HCT116 (cell line): ENCODE data around the gene PGBD5. TPM values are rescaled to one million over a fixed set of nuclear protein-coding genes. Genes with fewer than 3 reads are reported as not detected.
A peak's percentile ranks its signal among the peaks of the same experiment; 100 is the strongest.

Experiments used
- ATAC-seq: fragments of 200-7000 bp; cut with Tn5 transposase; 2 replicates; pipeline ENCODE4 v1.9.1; 2020; ENCODE audit warnings: mild to moderate bottlenecking, moderate library complexity
- BruUV-seq: library from RNA; stranded (reverse); fragments of 400-500 nt; replicated peaks from 2 replicates; lab custom pipeline; 2021; lab: Mats Ljungman, UMichigan
- CTCF ChIA-PET: fragments of 300-600 bp; sonication (Branson Sonifier 250); formaldehyde crosslinking; loops from one replicate; lab custom pipeline; 2021; ENCODE audit warnings: antibody characterized with exemption; lab: Charles Lee
- POLR2A ChIA-PET: fragments of 300-600, 350-600 bp; sonication (Branson Sonifier 250); formaldehyde crosslinking; loops from one replicate; lab custom pipeline; 2021; ENCODE audit warnings: antibody characterized with exemption; lab: Charles Lee
- RAD21 ChIA-PET, 2 experiments: fragments of 300-600 bp; sonication (Branson Sonifier 250); formaldehyde crosslinking; loops; one replicate each; lab custom pipeline; 2023; ENCODE audit warnings: low total read pairs in 2 of 2; ENCODE audit not compliant: uncharacterized antibody in 2 of 2, unreplicated experiment in 2 of 2, low non-redundant PET in 1 of 2; lab: Charles Lee
- DNase-seq: peaks from one replicate; pipeline ENCODE4 v3.0.0-alpha.2; 2010; ENCODE audit warnings: low read depth, low spot score
- H2AFZ ChIP-seq: fragments of 200-600 bp; shearing (Covaris generic), sonication (generic); 2 replicates; pipeline ENCODE4 v1.6.1; 2017; ENCODE audit warnings: low read depth, mixed run types, mixed read lengths, antibody characterized with exemption, low read length; ENCODE audit not compliant: poor library complexity, severe bottlenecking
- H3K27ac ChIP-seq: 2 replicates; pipeline ENCODE4 v1.5.1; 2012; ENCODE audit warnings: low read depth, low read length
- H3K27me3 ChIP-seq: fragments of 200-600 bp; sonication (generic); 2 replicates; pipeline ENCODE4 v1.6.1; 2016; ENCODE audit warnings: mixed run types, low read length, mixed read lengths; ENCODE audit not compliant: insufficient read depth
- H3K36me3 ChIP-seq, 2 experiments: fragments of 200-500 bp in 1 of 2; fragments of 200-600 bp in 1 of 2; sonication (Bioruptor generic) in 1 of 2; sonication (generic) in 1 of 2; 2 replicates each; pipeline versions ENCODE4 v1.5.1 to v1.6.1; 2014 to 2016; ENCODE audit warnings: low read length in 2 of 2, inconsistent platforms in 1 of 2, mixed read lengths in 1 of 2, mixed run types in 1 of 2; ENCODE audit not compliant: insufficient read depth in 2 of 2, control insufficient read depth in 1 of 2
- H3K4me1 ChIP-seq, 2 experiments: fragments of 200-600 bp in 1 of 2; sonication (generic) in 1 of 2; 2 replicates each; pipeline versions ENCODE4 v1.5.1 to v1.6.1; 2012 to 2017; ENCODE audit warnings: low read length in 2 of 2, inconsistent platforms in 1 of 2, mild to moderate bottlenecking in 1 of 2, mixed read lengths in 1 of 2, mixed run types in 1 of 2, moderate library complexity in 1 of 2; ENCODE audit not compliant: insufficient read depth in 2 of 2, control insufficient read depth in 1 of 2
- H3K4me2 ChIP-seq: fragments of 200-600 bp; sonication (generic); 2 replicates; pipeline ENCODE4 v1.6.1; 2017; ENCODE audit warnings: mixed run types, low read length, mixed read lengths
- H3K4me3 ChIP-seq, 2 experiments: fragments of 200-600 bp in 1 of 2; sonication (generic) in 1 of 2; replicated peaks in 1 of 2; 2 replicates each; pipeline ENCODE4 v1.5.1; 2011 to 2016; ENCODE audit warnings: low read length in 2 of 2, control low read depth in 1 of 2, low read depth in 1 of 2, mild to moderate bottlenecking in 1 of 2, mixed read lengths in 1 of 2, mixed run types in 1 of 2
- H3K79me2 ChIP-seq: fragments of 200-600 bp; sonication (generic); 2 replicates; pipeline ENCODE4 v1.6.1; 2017; ENCODE audit warnings: mild to moderate bottlenecking, mixed run types, low read length, moderate library complexity, mixed read lengths; ENCODE audit not compliant: insufficient read depth
- H3K9ac ChIP-seq: fragments of 200-600 bp; sonication (generic); 2 replicates; pipeline ENCODE4 v1.6.1; 2016; ENCODE audit warnings: low read length, mixed read lengths
- H3K9me2 ChIP-seq: fragments of 200-600 bp; sonication (generic), shearing (Covaris generic); 2 replicates; pipeline ENCODE4 v1.6.1; 2017; ENCODE audit warnings: mixed run types, mild to moderate bottlenecking, moderate library complexity; ENCODE audit not compliant: insufficient read depth
- H3K9me3 ChIP-seq, 2 experiments: fragments of 200-500 bp in 1 of 2; fragments of 200-600 bp in 1 of 2; sonication (Bioruptor generic) in 1 of 2; sonication (generic) in 1 of 2; 2 replicates each; pipeline ENCODE4 v1.6.1; 2014 to 2017; ENCODE audit warnings: low read length in 2 of 2, mixed read lengths in 2 of 2, inconsistent platforms in 1 of 2, low read depth in 1 of 2, mild to moderate bottlenecking in 1 of 2, mixed run types in 1 of 2, moderate library complexity in 1 of 2; ENCODE audit not compliant: control insufficient read depth in 1 of 2, insufficient read depth in 1 of 2
- H4K20me1 ChIP-seq: fragments of 200-600 bp; sonication (generic), shearing (Covaris generic); 2 replicates; pipeline ENCODE4 v1.6.1; 2017; ENCODE audit warnings: mixed run types, mild to moderate bottlenecking, moderate library complexity; ENCODE audit not compliant: insufficient read depth
- CBX3 ChIP-seq: IDR thresholded peaks from 2 replicates; pipeline ENCODE4 v1.6.1; 2012; ENCODE audit warnings: low read depth
- ELF1 ChIP-seq: IDR thresholded peaks from 2 replicates; pipeline ENCODE4 v1.6.1; 2012; ENCODE audit warnings: low read depth, borderline replicate concordance
- POLR2AphosphoS5 ChIP-seq: IDR thresholded peaks from 2 replicates; pipeline ENCODE4 v1.6.1; 2011; ENCODE audit warnings: mild to moderate bottlenecking, low read depth, low read length, moderate library complexity
- intact Hi-C: fragments of 100-400 bp; cut with micrococcal nuclease; formaldehyde crosslinking; loops from 2 replicates; pipeline ENCODE4 v1.10.0; 2022
- total RNA-seq: library from RNA; stranded (reverse); gene quantifications from one replicate; pipeline ENCODE4 v1.2.1, GENCODE V29; 2021; ENCODE audit not compliant: unreplicated experiment
- TF ChIP-seq, protein P1 (sequence below): IDR thresholded peaks from 2 replicates; pipeline ENCODE4 v1.6.1; 2012; ENCODE audit warnings: low read depth

PGBD5 gene
- total RNA-seq, 1 experiment from 2014 or later = 0.27 TPM

DNA sequence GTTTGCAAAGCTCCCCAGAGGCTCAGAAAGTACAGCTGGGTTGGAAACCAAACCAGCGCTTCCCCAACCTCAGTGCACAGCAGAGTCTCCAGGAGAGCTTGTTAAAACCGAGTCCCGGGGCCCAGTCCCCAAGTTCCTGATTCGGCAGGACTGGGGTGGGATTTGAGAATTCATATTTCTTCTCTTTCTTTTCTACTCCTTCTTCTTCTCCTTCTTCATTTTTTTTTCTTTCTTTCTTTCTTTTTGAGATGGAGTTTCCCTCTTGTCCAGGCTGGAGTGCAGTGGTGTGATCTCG is 136.8 kb downstream of the PGBD5 start:
- H3K36me3 ChIP-seq = no peaks in the 10 kb centered on the region
- H3K9ac ChIP-seq = no peak overlapping the region
- CTCF ChIA-PET = no interaction called here
- H3K27ac ChIP-seq = no peak overlapping the region
- intact Hi-C loops = no loop called here
- BruUV-seq = no TSS peak
- no peaks in the 10 kb centered on the region for H3K4me1 ChIP-seq
- H3K79me2 ChIP-seq = no peaks in the 10 kb centered on the region
- peaks cover 5% of the 10 kb centered on the region; the same call in 1 of the 2 replicates for H3K27me3 ChIP-seq
- DNase-seq (no peak), ATAC-seq (no peak)
- no peak overlapping the region for H2AFZ ChIP-seq
- TF ChIP-seq ELF1 (no peak), POLR2AphosphoS5 (no peak)
- TF ChIP-seq, protein P1, sequence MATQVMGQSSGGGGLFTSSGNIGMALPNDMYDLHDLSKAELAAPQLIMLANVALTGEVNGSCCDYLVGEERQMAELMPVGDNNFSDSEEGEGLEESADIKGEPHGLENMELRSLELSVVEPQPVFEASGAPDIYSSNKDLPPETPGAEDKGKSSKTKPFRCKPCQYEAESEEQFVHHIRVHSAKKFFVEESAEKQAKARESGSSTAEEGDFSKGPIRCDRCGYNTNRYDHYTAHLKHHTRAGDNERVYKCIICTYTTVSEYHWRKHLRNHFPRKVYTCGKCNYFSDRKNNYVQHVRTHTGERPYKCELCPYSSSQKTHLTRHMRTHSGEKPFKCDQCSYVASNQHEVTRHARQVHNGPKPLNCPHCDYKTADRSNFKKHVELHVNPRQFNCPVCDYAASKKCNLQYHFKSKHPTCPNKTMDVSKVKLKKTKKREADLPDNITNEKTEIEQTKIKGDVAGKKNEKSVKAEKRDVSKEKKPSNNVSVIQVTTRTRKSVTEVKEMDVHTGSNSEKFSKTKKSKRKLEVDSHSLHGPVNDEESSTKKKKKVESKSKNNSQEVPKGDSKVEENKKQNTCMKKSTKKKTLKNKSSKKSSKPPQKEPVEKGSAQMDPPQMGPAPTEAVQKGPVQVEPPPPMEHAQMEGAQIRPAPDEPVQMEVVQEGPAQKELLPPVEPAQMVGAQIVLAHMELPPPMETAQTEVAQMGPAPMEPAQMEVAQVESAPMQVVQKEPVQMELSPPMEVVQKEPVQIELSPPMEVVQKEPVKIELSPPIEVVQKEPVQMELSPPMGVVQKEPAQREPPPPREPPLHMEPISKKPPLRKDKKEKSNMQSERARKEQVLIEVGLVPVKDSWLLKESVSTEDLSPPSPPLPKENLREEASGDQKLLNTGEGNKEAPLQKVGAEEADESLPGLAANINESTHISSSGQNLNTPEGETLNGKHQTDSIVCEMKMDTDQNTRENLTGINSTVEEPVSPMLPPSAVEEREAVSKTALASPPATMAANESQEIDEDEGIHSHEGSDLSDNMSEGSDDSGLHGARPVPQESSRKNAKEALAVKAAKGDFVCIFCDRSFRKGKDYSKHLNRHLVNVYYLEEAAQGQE = no peak
- H3K9me3 ChIP-seq = no peaks in the 10 kb centered on the region
- POLR2A ChIA-PET = no interaction called here
- H3K9me2 ChIP-seq = no peaks in the 10 kb centered on the region
- H3K4me2 ChIP-seq = no peak overlapping the region
- RAD21 ChIA-PET = no interaction called here
- no peaks in the 10 kb centered on the region for H4K20me1 ChIP-seq
- H3K4me3 ChIP-seq = no peak overlapping the region

DNA sequence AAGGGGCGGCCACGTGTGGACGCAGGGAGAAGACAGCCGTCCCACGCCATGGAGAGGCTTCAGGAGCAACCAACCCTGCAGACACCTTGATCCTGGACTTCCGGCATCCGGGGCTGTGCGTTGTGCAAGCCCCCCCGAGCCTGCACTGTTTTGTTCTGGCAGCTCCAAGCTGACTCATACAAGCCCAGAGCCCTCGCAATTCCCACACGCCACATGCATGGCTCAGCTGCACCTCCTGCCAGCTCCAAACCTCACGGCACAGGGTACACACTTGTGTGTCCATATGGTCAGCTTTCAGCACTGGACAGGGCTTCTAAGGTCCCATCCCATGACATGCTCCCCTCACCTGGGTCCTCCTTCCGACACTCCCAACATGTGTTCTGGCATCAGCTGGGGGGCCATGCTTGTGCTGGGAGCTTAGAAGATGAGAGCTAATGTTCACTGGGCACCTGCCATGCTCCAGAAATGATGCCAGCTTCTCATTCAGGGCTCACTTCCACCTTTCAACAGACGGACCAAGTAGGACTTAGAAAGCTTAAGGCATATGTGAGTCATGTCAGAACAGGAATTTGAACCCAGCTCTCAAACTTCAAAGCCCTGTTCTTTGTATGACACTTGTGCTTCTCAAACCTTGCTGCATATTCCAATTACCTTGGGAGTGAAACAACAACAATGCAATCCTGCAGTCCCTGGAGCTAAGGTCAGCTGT is 137.3 kb downstream of the PGBD5 start:
- Histone ChIP-seq H3K9ac (no peak overlapping the region), H2AFZ (no peak overlapping the region), H3K36me3 (no peaks in the 10 kb centered on the region), H3K4me1 (no peaks in the 10 kb centered on the region), H3K4me2 (no peak overlapping the region), H3K27ac (no peak overlapping the region), H3K9me2 (no peaks in the 10 kb centered on the region), H3K79me2 (no peaks in the 10 kb centered on the region), H3K4me3 (no peak overlapping the region), H3K27me3 (peaks cover 5% of the 10 kb centered on the region; the same call in 1 of the 2 replicates), H3K9me3 (no peaks in the 10 kb centered on the region), H4K20me1 (no peaks in the 10 kb centered on the region)
- RAD21 ChIA-PET = no interaction called here
- BruUV-seq = no TSS peak
- ATAC-seq (no peak), DNase-seq (no peak)
- POLR2A ChIA-PET = no interaction called here
- intact Hi-C loops = no loop called here
- TF ChIP-seq CBX3 = no peak
- TF ChIP-seq, protein P1 = peak; percentile 33
- CTCF ChIA-PET = no interaction called here
